Glutamatergic neuron (in vitro differentiated cells): Measurements from ENCODE around the gene ZSWIM4. TPM values are rescaled to one million over a fixed set of nuclear protein-coding genes. Genes with fewer than 3 reads are reported as not detected.
"Not testable (repeated sequence)": the region's sequence is repeated elsewhere in the genome, so short reads cannot be mapped to it uniquely, and the experiment has no call there.

Experiments used
- DNase-seq: peaks from one replicate; pipeline ENCODE4 v3.0.0; 2022
- H3K27ac Mint-ChIP-seq: one replicate; pipeline ENCODE4 v1.8.0; 2020; ENCODE audit warnings: mild to moderate bottlenecking, mixed read lengths, inconsistent platforms; ENCODE audit not compliant: unreplicated experiment
- H3K27me3 Mint-ChIP-seq: one replicate; pipeline ENCODE4 v1.8.0; 2020; ENCODE audit warnings: mild to moderate bottlenecking, moderate library complexity, mixed read lengths, inconsistent platforms; ENCODE audit not compliant: unreplicated experiment
- H3K36me3 Mint-ChIP-seq: one replicate; pipeline ENCODE4 v1.8.0; 2020; ENCODE audit warnings: mild to moderate bottlenecking, mixed read lengths, inconsistent platforms; ENCODE audit not compliant: unreplicated experiment
- H3K4me1 Mint-ChIP-seq: one replicate; pipeline ENCODE4 v1.8.0; 2020; ENCODE audit warnings: mild to moderate bottlenecking, low read depth, mixed read lengths, inconsistent platforms; ENCODE audit not compliant: unreplicated experiment
- H3K4me3 Mint-ChIP-seq: one replicate; pipeline ENCODE4 v1.8.0; 2020; ENCODE audit warnings: mild to moderate bottlenecking, mixed read lengths, inconsistent platforms; ENCODE audit not compliant: unreplicated experiment
- H3K9me3 Mint-ChIP-seq: one replicate; pipeline ENCODE4 v1.8.0; 2020; ENCODE audit warnings: mild to moderate bottlenecking, moderate library complexity, mixed read lengths, inconsistent platforms; ENCODE audit not compliant: unreplicated experiment
- total RNA-seq: library from RNA; stranded (reverse); fragmentation: NEBNext Ultra II Directional; extraction: Animal tissue kit (Norgen Biotek cat#: 25700); gene quantifications from one replicate; pipeline ENCODE4 v1.2.1, GENCODE V29; 2021; ENCODE audit not compliant: unreplicated experiment
- TF ChIP-seq, protein P1 (sequence below): fragments of 200-600 bp; sonication (generic); IDR thresholded peaks from one replicate; pipeline ENCODE4 v1.5.0; 2021; ENCODE audit not compliant: partially characterized antibody, unreplicated experiment

The ZSWIM4 gene
- total RNA-seq, 1 donor from 2014 or later = 46.0 TPM

DNA sequence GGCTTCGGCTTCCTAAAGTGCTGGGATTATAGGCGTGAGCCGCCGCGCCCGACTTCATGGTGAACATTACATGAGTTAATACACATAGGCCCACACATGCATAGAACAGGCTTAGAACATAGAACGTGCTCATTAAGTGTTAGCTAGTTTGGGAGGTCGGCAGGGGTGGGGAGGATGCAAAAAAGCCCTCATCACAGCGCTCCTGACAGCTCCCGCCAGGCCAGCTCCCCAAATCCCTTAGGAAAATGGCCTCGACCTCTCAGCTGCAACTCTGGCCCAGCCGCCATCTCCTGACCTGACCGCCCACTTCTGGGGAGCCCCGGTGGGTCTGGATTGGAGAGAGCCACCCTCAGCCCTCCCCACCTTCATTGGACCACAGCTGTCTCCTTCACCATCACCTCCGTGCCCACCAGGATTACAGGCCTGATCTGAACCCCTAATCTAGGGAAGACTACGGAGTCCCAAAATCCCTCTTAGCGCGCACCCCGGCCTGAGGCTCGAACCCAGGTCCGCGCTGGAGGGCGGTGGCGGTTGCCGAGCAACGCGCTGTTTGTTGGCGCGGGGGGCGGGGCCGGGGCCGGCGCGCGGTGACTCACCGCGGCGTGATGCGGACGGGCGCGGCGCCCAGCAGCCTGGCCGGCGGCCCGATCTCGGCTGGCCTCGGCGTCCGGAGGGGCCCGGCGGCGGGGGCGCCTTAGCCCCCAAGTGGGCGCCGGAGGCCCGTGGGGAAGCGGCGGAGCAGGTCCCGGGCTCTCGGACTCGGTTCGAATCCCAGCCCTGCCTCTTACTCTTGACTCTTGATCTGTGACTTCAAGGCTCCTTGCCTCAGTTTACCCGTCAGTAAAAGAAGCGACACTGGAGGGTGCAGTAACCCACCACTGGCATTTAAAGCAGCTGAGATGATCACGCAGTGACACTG lies 55.0 kb downstream of the ZSWIM4 start:
- no peaks in the 10 kb centered on the region for H3K27me3 Mint-ChIP-seq
- peaks cover 4% of the 10 kb centered on the region for H3K4me1 Mint-ChIP-seq
- H3K36me3 Mint-ChIP-seq = no peaks in the 10 kb centered on the region
- TF ChIP-seq, protein P1, sequence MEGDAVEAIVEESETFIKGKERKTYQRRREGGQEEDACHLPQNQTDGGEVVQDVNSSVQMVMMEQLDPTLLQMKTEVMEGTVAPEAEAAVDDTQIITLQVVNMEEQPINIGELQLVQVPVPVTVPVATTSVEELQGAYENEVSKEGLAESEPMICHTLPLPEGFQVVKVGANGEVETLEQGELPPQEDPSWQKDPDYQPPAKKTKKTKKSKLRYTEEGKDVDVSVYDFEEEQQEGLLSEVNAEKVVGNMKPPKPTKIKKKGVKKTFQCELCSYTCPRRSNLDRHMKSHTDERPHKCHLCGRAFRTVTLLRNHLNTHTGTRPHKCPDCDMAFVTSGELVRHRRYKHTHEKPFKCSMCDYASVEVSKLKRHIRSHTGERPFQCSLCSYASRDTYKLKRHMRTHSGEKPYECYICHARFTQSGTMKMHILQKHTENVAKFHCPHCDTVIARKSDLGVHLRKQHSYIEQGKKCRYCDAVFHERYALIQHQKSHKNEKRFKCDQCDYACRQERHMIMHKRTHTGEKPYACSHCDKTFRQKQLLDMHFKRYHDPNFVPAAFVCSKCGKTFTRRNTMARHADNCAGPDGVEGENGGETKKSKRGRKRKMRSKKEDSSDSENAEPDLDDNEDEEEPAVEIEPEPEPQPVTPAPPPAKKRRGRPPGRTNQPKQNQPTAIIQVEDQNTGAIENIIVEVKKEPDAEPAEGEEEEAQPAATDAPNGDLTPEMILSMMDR = no peak
- H3K4me3 Mint-ChIP-seq = peak overlapping the region; percentile 46
- peaks cover 2% of the 10 kb centered on the region for H3K9me3 Mint-ChIP-seq
- DNase-seq = peak; percentile 80
- H3K27ac Mint-ChIP-seq = no peak overlapping the region

DNA sequence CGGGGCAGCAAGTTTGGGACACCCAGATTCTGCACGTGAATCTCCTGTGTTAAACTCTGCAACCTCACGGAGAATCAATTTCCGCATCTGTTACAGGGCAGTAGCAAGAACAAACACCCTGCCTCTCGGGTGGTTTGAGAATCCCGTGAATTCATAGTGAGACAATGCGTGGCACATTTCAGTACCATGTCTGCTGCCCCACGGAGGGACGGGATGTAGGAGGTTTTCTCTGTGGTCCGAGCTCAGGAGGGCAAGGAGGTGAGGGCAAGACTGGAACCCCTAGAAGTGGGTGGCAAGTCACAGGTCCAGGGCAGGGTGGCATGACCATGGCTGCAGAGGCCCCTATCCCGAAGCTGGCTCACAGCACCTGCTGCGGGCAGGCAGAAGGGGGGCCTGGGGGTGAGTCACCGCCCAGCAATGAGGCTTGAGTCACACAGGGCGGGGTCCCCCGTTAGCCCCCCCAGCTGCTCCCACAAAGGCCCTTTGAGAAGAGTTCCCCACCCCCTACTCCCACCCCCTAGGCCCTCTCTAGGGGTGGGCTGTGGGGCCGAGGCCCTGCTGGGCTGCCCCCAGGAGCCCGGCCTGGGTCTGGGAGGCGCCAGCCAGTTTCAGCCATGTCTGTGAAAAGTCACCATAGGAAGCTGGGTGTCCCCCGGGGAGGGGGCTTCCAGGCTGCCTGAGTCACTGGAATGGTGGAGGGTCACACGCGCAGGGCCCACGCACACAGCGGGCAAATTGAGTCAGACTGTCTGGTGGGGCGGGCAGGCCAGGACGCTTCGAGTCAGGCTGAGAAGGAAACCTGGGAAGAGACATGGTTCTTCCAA lies 55.9 kb downstream of the ZSWIM4 start:
- H3K27ac Mint-ChIP-seq = no peak overlapping the region
- H3K4me3 Mint-ChIP-seq = peak overlapping the region; percentile 46
- no peaks in the 10 kb centered on the region for H3K9me3 Mint-ChIP-seq
- no peaks in the 10 kb centered on the region for H3K27me3 Mint-ChIP-seq
- H3K4me1 Mint-ChIP-seq = peaks cover 4% of the 10 kb centered on the region
- TF ChIP-seq, protein P1 = no peak
- no peaks in the 10 kb centered on the region for H3K36me3 Mint-ChIP-seq
- no peak for DNase-seq

DNA sequence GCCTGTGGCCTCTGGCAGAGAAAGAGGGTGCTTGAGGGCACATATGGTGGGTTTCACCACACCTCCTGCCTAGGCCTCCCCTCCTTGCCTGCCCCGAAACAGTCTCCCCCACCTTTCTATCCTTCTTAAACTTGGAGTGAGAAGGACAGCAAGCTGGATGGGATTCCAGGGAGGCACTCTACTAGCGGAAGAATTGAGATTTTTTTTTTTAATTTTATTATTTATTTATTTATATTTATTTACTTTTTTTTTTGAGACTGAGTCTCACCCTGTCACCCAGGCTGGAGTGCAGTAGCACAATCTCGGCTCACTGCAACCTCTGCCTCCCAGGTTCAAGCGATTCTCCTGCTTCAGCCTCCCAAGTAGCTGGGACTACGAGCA lies 56.5 kb downstream of the ZSWIM4 start:
- H3K9me3 Mint-ChIP-seq, H3K36me3 Mint-ChIP-seq, H3K27ac Mint-ChIP-seq, H3K4me3 Mint-ChIP-seq, H3K4me1 Mint-ChIP-seq, H3K27me3 Mint-ChIP-seq, DNase-seq: not testable (repeated sequence)

DNA sequence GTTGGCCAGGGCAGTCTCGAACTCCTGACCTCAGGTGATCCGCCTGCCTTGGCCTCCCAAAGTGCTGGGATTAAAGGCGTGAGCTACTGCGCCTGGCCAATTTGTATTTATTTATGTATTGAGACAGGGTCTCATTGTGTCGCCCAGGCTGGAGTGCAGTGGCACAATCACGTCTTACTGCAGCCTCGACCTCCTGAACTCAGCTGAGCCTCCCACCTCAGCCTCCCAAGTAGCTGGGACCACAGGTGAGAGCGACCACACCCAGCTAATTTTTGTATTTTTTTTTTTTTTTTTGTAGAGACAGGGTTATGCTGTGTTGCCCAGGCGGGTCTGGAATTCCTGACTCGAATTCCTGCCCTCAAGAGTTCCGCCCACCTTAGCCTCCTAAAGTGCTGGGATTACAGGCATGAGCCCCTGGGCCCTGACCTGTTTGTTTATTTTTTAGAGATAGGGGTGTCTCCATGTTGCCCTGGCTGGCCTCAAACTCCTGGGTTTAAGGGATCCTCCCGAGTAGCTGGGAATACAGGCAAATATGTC lies 57.0 kb downstream of the ZSWIM4 start:
- not testable (repeated sequence) for H3K9me3 Mint-ChIP-seq, H3K4me1 Mint-ChIP-seq, H3K27ac Mint-ChIP-seq, H3K27me3 Mint-ChIP-seq, H3K4me3 Mint-ChIP-seq, DNase-seq, H3K36me3 Mint-ChIP-seq

DNA sequence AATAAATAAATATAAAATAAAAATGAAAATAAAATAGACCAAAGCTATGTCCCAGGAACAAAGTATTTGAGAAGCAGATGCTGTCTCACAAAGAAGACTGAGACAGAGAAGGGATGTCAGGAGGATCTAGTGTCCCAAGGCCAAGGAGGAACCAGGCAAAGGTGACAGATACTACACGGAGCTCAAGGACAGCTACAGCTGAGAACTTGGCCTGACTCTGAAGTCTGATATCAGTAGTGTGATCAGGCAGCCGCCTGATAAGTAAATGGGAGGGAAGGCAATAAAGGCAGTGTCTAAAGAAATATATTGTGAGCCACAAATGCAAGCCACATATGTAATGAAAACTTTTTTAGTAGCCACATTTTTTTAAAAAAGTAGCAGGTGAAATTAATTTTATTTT lies 61.3 kb downstream of the ZSWIM4 start:
- H3K9me3 Mint-ChIP-seq = no peaks in the 10 kb centered on the region
- peak overlapping the region; percentile 73 for H3K27ac Mint-ChIP-seq
- no peaks in the 10 kb centered on the region for H3K36me3 Mint-ChIP-seq
- TF ChIP-seq, protein P1 = no peak
- DNase-seq = no peak
- H3K4me3 Mint-ChIP-seq = no peak overlapping the region
- H3K4me1 Mint-ChIP-seq = no peaks in the 10 kb centered on the region
- H3K27me3 Mint-ChIP-seq = peaks cover 2% of the 10 kb centered on the region
